Activated CD4-positive, alpha-beta T cell treated with anti-CD3 and anti-CD28 coated beads, Interleukin-2, Interleukin-6, amounts not matched to agents 100 ng/mL and 50 ng/mL, durations not matched to agents 16 hours and 8 hours (primary cell): Measurements from ENCODE around the gene PTPN4.

Experiments used
- DNase-seq: peaks from one replicate; pipeline ENCODE4 v3.0.0-alpha.2; 2020

PTPN4 gene

GRCh38 chr2:119759451-119760236 is at the start of gene PTPN4:
PTPN4 (plus strand) TSS chr2:119759922; CDS start chr2:119809854, 49,932 bp downstream.
- peak; percentile 98 for DNase-seq

GRCh38 chr2:119710281-119710680 is 49.4 kb upstream of the PTPN4 start:
- no peak for DNase-seq

GRCh38 chr2:119711352-119711751 is 48.4 kb upstream of the PTPN4 start:
- no peak for DNase-seq

GRCh38 chr2:119712571-119712970 is 47.2 kb upstream of the PTPN4 start:
- no peak for DNase-seq

- no peak for DNase-seq
These were observed 45.8 kb upstream of the PTPN4 start for GRCh38 chr2:119713819-119714490.

- no peak for DNase-seq
These were observed 44.1 kb upstream of the PTPN4 start for GRCh38 chr2:119715409-119716283.

GRCh38 chr2:119716284-119716672 is 43.4 kb upstream of the PTPN4 start:
- no peak for DNase-seq

GRCh38 chr2:119718501-119719260 is 41.0 kb upstream of the PTPN4 start:
- DNase-seq, result no peak

GRCh38 chr2:119719261-119719627 is 40.5 kb upstream of the PTPN4 start:
- DNase-seq, result no peak

- no peak for DNase-seq
These were observed 38.7 kb upstream of the PTPN4 start for GRCh38 chr2:119721043-119721442.

- DNase-seq, result no peak
These were observed 38.3 kb upstream of the PTPN4 start for GRCh38 chr2:119721462-119721861.

GRCh38 chr2:119721904-119722303 is 37.8 kb upstream of the PTPN4 start:
- no peak for DNase-seq

- DNase-seq, result no peak
These were observed 36.5 kb upstream of the PTPN4 start for GRCh38 chr2:119723186-119723585.

- no peak for DNase-seq
These were observed 35.8 kb upstream of the PTPN4 start for GRCh38 chr2:119723784-119724467.

- DNase-seq, result no peak
These were observed 34.9 kb upstream of the PTPN4 start for GRCh38 chr2:119724656-119725485.

GRCh38 chr2:119727493-119727892 is 32.2 kb upstream of the PTPN4 start:
- no peak for DNase-seq

GRCh38 chr2:119728421-119728820 is 31.3 kb upstream of the PTPN4 start:
- DNase-seq, result no peak

- DNase-seq, result no peak
These were observed 29.0 kb upstream of the PTPN4 start for GRCh38 chr2:119730671-119731177.

GRCh38 chr2:119731983-119732382 is 27.7 kb upstream of the PTPN4 start:
- DNase-seq, result no peak

GRCh38 chr2:119732601-119733164 is 27.0 kb upstream of the PTPN4 start:
- no peak for DNase-seq

- DNase-seq, result no peak
These were observed 25.7 kb upstream of the PTPN4 start for GRCh38 chr2:119734047-119734446.
